GM12891 (cell line): Measurements from ENCODE around the gene FAT2.

Experiments
- DNase-seq: peaks from one replicate; pipeline ENCODE4 v3.0.0; 2011; ENCODE audit warnings: low spot score; ENCODE audit not compliant: insufficient read length
- FAIRE-seq: peaks from 2 replicates; lab custom pipeline; 2011; peaks lifted over from hg19 to GRCh38; lab: Jason Lieb, UNC
- PAX5 ChIP-seq: IDR thresholded peaks from 2 replicates; pipeline ENCODE4 v1.6.1; 2011; ENCODE audit warnings: low read length, moderate library complexity, mild to moderate bottlenecking; ENCODE audit not compliant: insufficient read depth, severe bottlenecking
- POLR2A ChIP-seq: IDR thresholded peaks from 2 replicates; pipeline ENCODE4 v1.6.1; 2011; ENCODE audit warnings: low read depth, low read length, control low read depth
- POLR2AphosphoS5 ChIP-seq: IDR thresholded peaks from 2 replicates; pipeline ENCODE4 v1.6.1; 2011; ENCODE audit warnings: low read depth, low read length, control low read depth
- POU2F2 ChIP-seq: IDR thresholded peaks from 2 replicates; pipeline ENCODE4 v1.6.1; 2011; ENCODE audit warnings: low read depth, mild to moderate bottlenecking, control low read depth, low read length, moderate library complexity
- SPI1 ChIP-seq: IDR thresholded peaks from 2 replicates; pipeline ENCODE4 v1.6.1; 2011; ENCODE audit warnings: low read depth, low read length, control low read depth
- TAF1 ChIP-seq: IDR thresholded peaks from 2 replicates; pipeline ENCODE4 v1.6.1; 2011; ENCODE audit warnings: low read depth, low read length, control low read depth

Gene FAT2

DNA sequence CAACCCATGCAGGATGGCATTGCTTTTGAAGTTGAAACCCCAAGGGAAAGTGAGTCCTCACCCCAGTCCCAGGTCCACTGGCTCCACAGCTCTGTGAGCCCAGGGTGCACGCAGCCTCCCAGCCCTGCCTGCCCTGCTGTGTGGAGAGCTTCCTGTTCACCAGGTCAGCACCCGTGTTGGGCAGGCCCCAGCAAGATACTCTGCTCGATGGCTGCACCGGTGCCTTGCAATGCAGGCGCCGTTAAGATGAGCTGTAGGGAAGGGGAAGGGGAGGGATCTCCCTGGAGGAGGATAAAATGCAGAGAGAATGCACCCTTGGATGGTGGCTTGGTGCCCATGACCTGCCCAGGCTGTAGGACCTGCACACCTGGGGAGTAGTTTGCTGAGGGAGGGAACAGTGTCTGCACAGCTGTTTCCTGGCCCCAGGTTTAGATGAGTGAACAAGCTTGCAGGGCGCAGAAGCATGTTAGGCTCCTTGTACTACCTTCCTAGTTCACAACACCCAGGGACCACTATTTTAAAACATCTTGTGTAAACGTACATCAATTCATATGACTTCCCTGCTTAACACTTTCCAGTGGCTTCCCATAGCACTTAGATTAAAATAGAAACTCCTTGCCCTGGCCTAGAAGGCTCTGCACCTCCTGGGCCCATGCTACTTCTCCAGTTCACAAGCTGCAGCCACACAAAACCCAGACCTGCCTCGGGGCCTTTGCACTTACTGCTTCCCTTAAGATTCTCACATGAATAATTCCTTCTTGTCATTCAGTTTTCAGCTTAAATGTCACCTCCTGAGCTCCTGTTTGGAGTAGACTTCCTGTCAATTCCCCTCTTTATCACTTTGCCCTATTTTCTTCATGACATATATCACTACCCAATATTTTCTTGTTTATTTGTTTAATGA, 19.6 kb downstream of the FAT2 start:
- FAIRE-seq, result no peak
- DNase-seq, result no peak
- no peak for TF ChIP-seq POLR2AphosphoS5
- no peak for TF ChIP-seq TAF1
- no peak for TF ChIP-seq SPI1
- TF ChIP-seq POU2F2, result no peak
- TF ChIP-seq PAX5, result no peak
- TF ChIP-seq POLR2A, result no peak

DNA sequence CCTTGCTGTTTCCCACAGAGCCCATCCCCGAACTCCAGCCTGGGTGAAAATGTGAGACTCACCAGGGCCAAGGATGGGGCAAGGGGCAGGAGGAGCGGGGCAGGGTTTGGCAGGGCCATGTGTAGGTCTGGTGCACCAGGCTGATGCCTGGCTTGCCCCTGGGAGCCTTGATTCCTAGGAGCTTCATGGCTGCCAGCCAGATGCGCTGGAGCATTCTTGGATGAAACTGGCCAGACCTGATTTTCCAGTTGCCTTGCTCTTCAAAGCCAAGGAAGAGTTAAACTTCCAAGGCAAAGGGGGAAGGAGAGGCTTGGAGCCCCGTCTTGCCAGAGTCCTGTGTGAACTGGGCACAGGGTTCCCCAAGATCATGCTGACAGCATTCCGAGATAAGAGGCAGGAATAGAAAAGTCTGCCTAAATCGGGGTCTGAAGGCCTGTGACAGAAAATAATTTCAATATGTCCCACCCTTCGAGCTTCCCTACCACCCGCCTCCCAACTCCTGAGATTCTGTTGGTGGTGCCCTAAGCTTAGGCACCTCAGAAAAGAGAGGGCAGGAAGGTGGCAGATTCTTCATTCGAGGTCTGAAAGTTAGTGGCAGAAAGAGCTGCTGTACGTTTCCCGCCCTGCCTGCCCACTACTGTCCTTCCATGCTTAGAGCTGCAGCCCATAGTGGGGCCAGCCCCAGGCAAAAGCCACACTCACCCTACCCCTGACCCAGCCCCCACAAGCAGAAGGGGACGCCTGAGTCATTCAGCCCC, 20.4 kb downstream of the FAT2 start:
- FAIRE-seq (no peak), DNase-seq (no peak)
- no peak for TF ChIP-seq SPI1
- TF ChIP-seq PAX5, result no peak
- no peak for TF ChIP-seq POLR2A
- no peak for TF ChIP-seq POLR2AphosphoS5
- no peak for TF ChIP-seq TAF1
- no peak for TF ChIP-seq POU2F2

GRCh38 chr5:151570058-151570457, 21.1 kb downstream of the FAT2 start:
- no peak for DNase-seq
- TF ChIP-seq POLR2A, result no peak
- no peak for TF ChIP-seq PAX5
- TF ChIP-seq POU2F2, result no peak
- TF ChIP-seq POLR2AphosphoS5, result no peak
- TF ChIP-seq TAF1, result no peak
- FAIRE-seq, result no peak

- peak; percentile 9 for FAIRE-seq
- no peak for TF ChIP-seq SPI1
- no peak for TF ChIP-seq PAX5
- TF ChIP-seq TAF1, result no peak
- TF ChIP-seq POLR2AphosphoS5, result no peak
- TF ChIP-seq POLR2A, result no peak
- no peak for TF ChIP-seq POU2F2
- no peak for DNase-seq
These were observed 21.7 kb downstream of the FAT2 start for GRCh38 chr5:151569132-151570046.

GRCh38 chr5:151568036-151568435, 23.1 kb downstream of the FAT2 start:
- no peak for TF ChIP-seq SPI1
- DNase-seq (no peak), FAIRE-seq (no peak)

GRCh38 chr5:151565971-151566370, 25.2 kb downstream of the FAT2 start:
- FAIRE-seq, result no peak
- TF ChIP-seq PAX5, result no peak
- TF ChIP-seq POLR2AphosphoS5, result no peak
- no peak for TF ChIP-seq SPI1
- no peak for TF ChIP-seq POU2F2
- DNase-seq, result no peak

- no peak for TF ChIP-seq PAX5
- no peak for TF ChIP-seq POLR2AphosphoS5
- no peak for TF ChIP-seq SPI1
- TF ChIP-seq POU2F2, result no peak
- no peak for TF ChIP-seq TAF1
- TF ChIP-seq POLR2A, result no peak
These were observed 29.0 kb downstream of the FAT2 start for GRCh38 chr5:151562019-151562707.

GRCh38 chr5:151557951-151558350, 33.2 kb downstream of the FAT2 start:
- no peak for FAIRE-seq
- TF ChIP-seq TAF1 (no peak), POLR2A (no peak), PAX5 (no peak), POU2F2 (no peak), SPI1 (no peak), POLR2AphosphoS5 (no peak)
- no peak for DNase-seq

More at GRCh38 chr5:151562019-151562707, 29.0 kb downstream of the FAT2 start:
- DNase-seq (no peak), FAIRE-seq (no peak)
